GM19240 (cell line): ENCODE results near the gene PTPRA.

Experiments
- DNase-seq: peaks from one replicate; pipeline ENCODE4 v3.0.0; 2011; ENCODE audit warnings: low spot score; ENCODE audit not compliant: insufficient read length

Gene PTPRA

DNA sequence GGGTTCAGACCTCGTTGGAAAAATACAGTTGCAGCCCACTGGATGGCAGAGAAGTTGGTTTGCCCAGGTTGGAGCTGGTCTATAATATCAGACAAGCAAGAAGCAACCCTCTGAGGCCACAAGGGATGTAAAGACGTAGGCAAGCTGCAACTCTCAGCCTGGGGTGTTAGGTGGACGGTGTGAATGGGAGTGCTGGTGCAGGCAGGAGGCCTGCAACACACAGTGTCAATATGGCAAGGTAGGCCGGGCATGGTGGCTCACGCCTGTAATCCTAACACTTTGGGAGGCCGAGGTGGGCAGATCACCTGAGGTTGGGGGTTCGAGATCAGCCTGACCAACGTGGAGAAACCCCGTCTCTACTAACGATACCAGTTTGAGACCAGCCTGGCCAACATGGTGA, 22.2 kb upstream of the PTPRA start:
- no peak for DNase-seq

DNA sequence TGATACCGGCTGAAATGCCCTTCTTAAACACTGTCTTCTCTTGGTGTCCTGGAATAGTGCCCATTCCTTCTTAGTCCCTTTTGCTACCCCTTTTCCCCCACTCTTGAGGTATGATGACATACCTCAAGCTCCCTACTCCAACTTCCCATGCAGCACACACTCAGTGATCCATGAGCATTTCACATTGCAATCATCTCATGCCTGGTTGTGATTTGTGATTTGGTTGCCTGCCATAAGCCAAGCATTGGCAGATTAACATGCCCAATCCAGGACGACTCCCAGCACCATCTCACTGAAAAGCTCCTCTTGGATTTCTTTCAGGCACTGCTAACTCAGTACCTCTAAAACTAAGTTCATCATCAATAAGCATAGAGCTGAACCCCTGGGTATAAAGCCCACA, 14.7 kb upstream of the PTPRA start:
- no peak for DNase-seq

DNA sequence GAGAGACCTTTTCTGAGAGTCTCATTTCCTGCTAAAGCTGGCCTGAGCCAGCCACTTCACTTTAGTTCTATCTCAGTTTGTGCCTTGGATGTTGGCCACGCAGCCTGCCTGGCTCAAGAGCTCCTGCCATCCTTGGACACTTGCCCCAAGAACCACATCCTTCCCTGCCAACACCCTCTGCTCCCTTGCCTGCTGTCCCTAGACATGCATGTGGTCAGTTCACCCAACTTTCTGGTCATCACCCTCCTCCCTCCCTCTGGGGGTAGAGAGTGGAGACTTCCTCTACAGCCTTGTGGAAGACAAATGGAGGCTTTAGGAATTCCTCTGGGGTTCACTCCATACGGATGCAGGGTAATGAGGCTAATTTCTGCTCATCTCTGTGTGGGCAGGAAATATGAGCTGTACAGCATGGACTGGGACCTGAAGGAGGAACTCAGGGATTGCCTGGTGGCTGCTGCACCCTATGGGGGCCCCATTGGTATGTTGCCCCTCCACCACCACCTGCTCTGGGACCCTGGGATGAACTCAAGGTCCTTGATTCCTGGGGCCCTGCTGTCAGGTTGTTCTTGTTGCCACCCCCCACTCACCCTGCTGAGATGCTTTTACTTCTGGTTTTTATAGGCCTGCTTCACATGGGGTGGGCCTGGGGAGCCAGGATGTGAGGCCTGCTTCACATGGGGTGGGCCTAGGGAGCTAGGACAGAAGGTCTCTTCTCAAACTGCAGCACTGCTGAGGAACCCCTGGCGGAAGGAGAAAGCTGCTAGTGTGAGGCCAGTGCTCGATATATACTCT, 13.8 kb upstream of the PTPRA start:
- no peak for DNase-seq

DNA sequence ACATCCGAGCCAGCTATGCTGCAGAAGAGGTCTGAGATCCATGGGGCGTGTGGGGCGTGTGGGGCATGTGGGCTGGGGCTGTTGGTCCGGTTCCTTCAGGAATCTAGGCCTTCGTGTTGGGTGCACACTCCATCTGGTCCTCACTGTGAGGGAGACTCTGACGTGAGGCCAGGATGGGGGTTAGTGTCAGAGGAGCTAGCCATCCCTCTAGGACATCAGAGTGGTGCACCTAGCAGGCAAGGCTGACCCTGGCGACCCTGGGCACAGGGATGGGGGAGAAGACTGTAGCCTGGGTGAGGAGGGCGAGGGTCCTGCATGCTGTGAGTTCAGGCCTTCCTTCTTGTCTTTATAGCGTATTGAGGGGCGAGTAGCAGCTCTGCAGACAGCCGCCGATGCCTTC, 8.7 kb upstream of the PTPRA start:
- no peak for DNase-seq

DNA sequence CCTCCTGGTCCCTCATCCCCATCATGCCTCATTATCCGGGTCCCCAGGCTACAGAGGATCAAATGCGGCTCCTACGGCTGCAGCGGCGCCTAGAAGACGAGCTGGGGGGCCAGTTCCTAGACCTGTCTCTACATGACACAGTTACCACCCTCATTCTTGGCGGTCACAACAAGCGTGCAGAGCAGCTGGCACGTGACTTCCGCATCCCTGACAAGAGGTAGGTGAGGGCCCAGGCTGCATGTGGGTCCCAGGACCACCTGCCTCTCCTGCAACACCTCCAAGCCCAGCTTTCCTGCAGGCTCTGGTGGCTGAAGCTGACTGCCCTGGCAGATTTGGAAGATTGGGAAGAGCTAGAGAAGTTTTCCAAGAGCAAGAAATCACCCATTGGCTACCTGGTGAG, 8.2 kb upstream of the PTPRA start:
- no peak for DNase-seq

DNA sequence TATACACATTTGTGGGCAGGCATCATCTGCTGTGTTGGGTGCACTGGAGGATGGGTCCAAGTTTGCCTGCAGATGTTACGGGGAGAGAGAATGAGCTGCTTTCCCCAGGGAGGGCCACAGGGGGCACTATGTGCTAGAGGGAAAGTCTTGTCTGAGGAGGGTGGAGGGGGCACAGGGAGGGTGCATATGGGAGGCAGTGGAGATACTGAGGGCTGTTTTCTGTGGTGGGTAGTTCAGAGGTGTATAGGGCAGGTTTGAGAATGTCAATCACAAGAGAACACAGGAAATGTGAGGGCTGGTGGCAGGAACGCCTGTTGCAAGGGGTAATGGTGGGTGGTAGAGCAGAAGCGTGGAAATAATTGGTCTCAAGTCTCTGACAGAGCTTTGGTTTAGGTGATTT, 7.7 kb upstream of the PTPRA start:
- DNase-seq: no peak

DNA sequence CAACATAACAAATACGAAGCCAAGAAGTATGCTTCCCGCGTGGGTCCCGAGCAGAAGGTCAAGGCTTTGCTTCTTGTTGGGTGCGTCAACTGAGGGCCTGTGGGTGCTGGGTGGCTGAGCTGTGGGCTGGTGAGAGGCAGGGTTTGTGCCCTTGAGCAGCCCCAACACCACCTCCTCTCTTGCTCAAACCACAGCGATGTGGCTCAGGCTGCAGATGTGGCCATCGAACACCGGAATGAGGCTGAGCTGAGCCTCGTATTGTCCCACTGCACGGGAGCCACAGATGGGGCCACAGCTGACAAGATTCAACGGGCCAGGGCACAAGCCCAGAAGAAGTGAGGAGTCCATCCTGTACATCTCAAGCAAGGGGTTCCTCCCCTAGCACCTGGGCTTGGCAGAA, 7.0 kb upstream of the PTPRA start:
- DNase-seq: no peak

DNA sequence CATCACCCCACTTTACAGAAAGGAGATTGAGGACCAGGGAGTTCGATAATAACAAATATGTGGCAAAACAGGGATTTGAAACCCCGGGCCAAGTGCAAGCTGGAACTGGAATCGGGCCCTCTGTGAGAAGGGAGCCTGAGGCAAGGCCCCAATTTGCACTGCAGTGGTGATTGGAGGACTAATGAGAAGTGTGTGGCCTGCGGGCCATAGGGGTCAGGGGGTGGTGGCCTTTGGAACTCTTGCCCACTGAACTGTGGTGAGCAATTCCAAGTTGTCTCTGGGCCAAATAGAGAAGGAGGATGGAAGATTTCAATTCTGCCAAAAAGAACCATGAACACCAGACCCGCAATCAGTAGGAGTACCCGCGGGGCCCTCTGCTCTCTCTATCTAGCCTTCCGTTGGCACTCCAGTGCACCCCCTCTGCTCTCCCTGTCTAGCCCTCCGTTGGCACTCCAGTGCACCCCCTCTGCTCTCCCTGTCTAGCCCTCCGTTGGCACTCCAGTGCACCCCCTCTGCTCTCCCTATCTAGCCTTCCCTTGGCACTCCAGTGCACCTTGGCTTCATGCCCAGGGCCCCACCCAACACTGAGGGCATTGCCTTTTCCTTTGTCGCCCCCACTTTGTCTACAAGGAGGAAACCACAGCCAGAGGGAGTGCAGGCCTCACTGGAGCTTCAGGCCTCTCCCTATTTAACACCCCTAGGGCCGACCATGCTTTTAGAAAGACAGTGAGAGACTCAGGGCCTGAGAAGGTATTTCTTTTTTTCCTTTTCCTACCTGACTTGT, 6.0 kb upstream of the PTPRA start:
- no peak for DNase-seq

DNA sequence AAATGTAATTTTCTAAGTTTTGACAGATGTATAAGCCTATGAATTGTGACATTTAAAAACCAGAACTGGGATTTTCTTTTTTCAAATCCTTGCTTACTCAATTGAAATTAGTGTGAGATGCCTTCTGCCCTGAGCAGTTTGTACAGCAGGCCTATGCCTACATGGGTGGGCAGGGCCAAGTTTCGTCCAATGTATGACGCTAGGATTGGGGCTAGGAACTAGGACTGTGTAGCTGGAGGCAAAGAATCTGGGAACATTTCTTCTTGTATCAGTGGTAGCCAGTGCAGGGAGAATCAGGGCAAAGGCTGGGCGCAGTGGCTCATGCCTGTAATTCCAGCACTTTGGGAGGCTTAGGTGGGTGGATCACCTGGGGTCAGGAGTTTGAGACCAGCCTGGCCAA, 3.9 kb upstream of the PTPRA start:
- no peak for DNase-seq

DNA sequence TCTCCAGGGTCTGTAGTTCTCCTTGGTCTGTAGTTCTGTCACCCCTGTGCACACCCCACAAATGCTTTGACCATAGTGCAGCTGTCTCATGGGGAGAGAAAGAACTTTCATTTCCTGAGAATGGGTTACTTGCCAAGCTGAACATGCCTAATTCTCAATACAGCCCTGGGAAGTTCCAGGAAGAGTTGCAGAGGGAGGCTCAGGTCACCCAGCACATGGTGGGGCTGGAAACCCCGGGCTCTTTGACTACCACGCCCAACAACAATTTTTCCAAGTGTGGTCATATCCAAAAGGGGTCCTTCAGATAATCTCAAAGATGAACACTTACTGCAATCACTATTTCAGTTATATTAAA, 2.2 kb upstream of the PTPRA start:
- no peak for DNase-seq

DNA sequence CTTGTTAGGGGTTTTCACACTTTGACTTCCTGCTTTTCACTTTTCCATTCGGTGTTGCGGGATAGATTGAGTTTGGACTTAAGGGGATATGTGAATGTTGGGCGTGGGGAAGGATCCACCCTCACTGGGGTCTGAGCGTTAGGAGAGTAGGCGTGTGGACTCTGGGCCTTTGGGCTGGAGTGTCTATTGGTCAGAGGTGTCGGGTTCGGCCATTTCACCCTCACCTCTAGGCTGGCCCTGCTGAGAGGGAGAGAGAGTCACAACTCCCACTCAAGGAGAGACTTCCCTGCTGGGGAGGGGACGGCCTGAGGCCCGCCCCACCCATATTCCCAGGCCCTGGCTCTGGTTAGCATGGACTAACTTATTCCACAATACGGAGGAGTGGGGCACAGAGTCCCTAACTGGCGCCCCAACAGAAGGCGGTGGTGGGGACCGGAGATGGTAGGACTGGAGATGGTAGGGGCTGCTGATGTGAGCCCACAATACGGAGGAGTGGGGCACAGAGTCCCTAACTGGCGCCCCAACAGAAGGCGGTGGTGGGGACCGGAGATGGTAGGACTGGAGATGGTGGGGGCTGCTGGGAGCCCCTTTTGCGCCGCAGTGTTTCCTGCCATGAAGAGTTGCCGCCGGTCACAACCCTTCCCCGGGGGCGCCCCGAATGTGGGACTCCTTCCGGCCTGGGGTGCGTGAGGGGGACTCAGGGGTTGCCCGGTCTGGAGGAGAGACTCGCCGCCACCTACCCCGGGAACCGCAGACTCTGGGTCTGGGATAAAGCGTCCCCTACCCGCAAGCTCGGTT, 1.4 kb upstream of the PTPRA start:
- no peak for DNase-seq

DNA sequence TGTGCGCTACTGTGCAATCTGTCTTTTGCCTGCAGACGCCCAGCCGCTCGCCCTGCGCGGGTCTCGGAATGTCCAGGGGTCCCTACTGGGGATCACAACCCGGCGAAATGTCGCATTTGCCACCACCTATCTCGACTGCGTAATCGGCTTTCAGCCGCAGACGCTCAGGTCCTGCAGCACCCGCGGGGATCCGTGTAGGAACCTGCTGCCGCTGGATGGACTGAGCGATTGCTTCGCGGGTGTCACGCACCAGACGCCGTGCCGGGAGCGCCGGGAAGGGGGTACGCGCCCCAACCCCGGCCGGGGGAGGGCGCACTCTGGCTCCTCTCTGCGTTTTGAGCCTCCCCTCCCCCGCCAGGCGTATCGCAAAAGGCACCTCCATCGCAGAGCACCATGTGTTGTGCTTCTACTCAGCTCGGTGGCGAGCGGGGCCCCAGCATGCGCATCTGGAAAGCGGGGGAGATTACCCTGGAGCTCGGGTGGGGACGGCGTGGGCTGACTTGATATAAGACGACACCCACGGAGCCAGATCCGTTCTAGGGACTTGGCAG, 747 bp upstream of the PTPRA start:
- no peak for DNase-seq

DNA sequence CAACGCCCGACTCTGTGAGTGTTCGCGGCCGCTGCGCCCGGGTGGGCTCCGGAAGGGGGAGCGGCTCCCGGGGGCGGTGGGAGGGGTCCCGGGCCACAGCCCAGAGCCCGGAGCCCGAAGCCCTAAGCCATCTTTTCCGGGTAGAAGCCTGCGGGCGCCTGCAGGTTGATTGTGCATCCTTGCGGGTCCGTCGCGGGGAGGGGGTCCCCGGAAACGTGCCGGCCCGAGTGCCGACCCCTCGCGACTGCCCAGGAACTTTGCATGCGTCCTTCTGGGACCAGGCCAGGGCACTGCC, 413 bp downstream of the PTPRA start:
- no peak for DNase-seq

DNA sequence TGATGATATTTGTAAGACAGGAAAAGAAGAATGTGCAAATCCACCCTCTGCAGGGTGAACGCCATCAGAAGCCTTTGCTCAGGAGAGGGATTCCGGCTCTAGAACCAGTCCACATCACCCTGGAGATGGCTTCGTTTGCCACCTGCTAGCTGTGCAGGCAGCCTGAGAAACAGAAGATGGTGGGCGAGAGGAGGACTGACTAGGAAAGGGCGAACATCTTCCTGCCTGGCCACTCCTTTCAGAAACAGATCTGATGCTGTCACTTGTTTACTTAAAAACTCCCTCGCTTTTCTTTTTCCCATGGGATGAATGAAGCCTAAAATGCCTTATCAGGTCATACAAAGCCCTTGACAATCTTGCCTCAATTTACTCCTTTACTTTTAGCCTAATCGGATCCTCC, 1.2 kb downstream of the PTPRA start:
- no peak for DNase-seq

DNA sequence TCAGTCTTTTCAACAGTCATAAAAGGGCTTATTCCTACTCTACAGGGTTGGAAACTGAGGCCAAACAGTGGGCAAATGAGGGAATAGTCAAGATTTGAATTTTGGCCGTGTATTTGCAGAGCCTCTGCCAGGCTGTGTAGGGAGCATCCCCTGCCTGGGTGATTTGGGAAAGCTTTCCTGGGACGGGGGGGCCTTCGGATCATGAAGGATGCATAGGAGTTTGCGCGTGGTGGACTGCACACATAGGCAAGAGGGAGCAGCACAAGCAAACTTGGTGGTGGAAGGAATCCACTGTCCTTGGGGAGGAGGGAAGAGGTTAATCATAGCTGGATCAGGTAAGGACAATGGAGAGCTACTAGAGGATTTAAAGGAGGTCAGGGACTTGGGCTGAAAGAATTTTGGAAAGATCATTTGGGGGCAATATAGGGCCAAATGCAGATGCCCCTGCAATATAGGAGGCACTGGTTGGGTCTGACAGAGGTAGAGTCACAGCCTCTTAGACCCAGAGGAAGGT, 2.5 kb downstream of the PTPRA start:
- DNase-seq: no peak

DNA sequence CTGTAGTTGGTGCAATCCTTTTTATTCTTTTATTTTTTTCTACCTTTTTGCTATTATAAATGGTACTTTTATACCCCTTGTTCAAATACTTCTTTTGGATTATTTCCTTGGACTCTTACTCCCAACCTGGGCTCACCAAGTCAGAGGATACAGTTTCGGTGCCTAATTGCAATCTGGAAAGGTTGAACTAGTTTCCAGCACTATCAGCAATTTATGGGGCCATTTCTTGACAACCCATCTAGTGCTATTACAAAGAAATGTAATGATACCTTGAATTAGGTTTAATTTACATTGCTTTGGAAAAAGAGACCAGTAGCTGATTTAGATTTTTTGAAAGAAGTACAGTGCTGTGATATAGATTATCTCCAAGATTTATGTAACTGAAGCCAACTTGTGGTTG, 5.2 kb downstream of the PTPRA start:
- DNase-seq: no peak

DNA sequence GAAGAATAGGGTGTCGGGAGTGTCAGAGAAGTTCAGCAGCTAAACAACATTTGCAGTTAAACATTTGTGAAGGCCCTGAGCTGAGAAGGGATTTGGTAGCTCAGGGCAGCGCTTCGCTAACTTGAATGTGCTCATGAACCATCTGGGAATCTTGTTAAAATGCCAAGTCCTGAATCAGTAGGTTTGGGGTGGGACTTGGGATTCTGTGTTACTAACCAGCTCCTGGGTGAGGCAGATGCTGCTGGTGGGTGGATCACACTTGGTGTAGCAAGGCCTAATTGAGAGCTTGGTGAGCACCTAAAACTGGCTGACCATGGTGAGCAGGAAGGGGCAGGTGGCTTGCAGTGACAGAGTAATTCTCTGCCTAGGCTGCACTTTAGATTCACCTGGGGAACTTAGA, 5.9 kb downstream of the PTPRA start:
- DNase-seq: no peak

DNA sequence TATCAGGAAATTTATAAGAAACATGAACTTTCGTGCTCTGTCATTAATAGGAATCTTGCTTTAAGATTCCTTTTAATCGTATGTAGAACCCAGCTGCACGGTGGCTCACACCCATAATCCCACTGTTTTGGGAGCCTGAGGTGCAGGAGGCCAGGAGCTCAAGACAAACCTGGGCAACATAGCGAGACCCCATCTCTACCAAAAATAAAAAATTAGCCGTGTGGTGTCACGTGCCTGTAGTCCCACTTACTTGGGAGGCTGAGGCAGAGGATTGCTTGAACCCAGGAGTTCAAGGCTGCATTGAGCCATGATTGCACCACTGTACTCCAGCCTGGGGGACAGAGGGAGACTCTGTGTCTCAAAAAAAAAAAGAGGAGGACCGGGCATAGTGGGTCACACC, 7.4 kb downstream of the PTPRA start:
- DNase-seq: no peak

DNA sequence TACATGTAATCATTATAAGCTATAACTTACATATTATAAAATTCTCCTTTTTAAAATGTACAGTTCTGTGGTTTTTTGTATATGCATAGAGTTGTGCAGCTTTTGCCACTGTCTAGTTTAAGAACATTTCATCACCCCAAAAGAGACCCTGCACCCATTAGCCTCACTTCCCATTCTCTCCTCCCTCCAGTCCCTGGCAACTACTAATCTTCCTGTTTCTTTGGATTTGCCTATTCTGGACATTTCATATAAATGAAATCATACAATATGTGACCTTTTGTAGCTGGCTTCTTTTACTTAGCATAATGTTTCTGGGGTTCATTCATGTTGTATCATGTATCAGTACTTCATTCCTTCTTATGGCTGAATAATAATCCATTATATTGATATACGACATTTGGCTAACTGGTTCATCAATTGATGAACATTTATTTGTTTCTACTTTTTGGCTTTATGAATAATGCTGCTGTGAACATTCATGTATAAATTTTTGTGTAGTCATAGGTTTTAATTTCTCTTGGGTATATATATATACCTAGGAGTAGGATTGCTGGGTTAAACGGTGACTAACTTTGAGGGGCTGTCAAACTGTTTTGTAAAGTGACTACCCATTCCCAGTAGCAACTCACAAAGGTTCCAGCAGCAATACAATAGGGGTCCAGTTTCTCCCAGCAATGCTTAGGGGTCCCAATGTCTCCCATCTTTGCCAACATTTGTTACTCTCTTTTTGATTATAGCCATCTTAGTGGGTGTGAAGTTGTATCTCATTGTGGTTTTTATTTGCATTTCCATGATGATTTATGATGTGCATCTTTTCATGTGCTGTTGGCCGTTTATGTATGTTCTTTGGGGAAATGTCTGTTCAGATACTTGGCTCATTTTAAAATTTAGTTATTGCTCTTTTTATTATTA, 10.7 kb downstream of the PTPRA start:
- DNase-seq: no peak

DNA sequence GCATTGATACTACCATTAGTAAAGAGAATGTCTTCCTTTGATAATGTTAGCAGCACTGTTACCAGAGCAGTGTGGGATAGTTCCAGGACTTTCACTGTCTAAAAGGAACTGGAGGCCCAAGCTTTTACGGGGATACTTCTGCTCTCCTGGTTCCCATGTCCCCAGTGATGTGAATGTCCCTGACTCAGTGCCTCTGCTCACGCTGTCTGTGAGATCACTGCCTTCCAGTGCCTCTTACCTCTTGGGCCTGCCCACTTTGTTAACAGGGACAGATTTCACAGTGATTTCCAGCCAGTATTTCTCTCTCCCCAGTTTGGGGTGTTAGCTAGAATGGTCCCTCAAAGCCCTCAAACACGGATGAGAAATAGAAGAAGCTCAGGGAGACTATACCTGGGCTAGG, 14.4 kb downstream of the PTPRA start:
- no peak for DNase-seq
